ENCODE results near the gene PACRG. TPM values are rescaled to one million over a fixed set of nuclear protein-coding genes. Genes with fewer than 3 reads are reported as not detected.

Gene PACRG
- total RNA-seq, 6 donors from 2014 or later = 0.52 to 15.3 (median 3.1) TPM

DNA sequence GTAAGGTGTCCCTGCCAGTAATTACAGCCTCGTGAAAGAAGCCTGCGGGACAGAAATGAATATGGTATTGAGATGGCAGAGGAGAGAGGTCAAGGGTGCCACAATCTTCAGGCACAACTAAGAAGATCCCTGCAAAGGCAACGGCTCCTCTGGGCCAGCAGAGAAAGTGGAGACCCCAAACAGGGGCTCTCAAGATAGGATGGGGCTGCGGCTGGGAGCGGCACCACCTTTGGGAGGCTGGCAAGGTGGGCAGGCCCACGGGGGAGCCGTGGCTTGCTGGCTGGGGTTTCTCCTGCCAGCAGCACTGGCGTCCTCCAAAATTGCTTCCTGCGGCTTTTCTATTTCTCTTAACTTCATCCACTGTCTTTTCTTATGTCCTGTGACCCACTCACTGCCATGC is 503.1 kb downstream of the PACRG start:
- H3K36me3 ChIP-seq = no peaks in the 10 kb centered on the region
- H3K27ac ChIP-seq = peak overlapping the region in 3 of 4 donors; percentile 27 to 70 (median 47)
- no peaks in the 10 kb centered on the region for H3K9me3 ChIP-seq
- WGBS, 2 donors = 86% methylated on average over 6 to 9 of the region's 9 CpGs
- no peaks in the 10 kb centered on the region for H3K4me1 ChIP-seq
- H3K4me3 ChIP-seq = no peak overlapping the region
- no peaks in the 10 kb centered on the region for H3K27me3 ChIP-seq
- TF ChIP-seq POLR2AphosphoS5 (IDR thresholded peaks at IDR 0.05) (no peak), EP300 (IDR thresholded peaks at IDR 0.05) (no peak), POLR2A (IDR thresholded peaks at IDR 0.05) (no peak)
- TF ChIP-seq, protein P1, sequence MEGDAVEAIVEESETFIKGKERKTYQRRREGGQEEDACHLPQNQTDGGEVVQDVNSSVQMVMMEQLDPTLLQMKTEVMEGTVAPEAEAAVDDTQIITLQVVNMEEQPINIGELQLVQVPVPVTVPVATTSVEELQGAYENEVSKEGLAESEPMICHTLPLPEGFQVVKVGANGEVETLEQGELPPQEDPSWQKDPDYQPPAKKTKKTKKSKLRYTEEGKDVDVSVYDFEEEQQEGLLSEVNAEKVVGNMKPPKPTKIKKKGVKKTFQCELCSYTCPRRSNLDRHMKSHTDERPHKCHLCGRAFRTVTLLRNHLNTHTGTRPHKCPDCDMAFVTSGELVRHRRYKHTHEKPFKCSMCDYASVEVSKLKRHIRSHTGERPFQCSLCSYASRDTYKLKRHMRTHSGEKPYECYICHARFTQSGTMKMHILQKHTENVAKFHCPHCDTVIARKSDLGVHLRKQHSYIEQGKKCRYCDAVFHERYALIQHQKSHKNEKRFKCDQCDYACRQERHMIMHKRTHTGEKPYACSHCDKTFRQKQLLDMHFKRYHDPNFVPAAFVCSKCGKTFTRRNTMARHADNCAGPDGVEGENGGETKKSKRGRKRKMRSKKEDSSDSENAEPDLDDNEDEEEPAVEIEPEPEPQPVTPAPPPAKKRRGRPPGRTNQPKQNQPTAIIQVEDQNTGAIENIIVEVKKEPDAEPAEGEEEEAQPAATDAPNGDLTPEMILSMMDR (IDR thresholded peaks at IDR 0.05) = no peak
- DNase-seq (peak in 1 of 2 donors; percentile 41), ATAC-seq (ENCODE audit: low FRiP score in 2 of 2) (no peak)

DNA sequence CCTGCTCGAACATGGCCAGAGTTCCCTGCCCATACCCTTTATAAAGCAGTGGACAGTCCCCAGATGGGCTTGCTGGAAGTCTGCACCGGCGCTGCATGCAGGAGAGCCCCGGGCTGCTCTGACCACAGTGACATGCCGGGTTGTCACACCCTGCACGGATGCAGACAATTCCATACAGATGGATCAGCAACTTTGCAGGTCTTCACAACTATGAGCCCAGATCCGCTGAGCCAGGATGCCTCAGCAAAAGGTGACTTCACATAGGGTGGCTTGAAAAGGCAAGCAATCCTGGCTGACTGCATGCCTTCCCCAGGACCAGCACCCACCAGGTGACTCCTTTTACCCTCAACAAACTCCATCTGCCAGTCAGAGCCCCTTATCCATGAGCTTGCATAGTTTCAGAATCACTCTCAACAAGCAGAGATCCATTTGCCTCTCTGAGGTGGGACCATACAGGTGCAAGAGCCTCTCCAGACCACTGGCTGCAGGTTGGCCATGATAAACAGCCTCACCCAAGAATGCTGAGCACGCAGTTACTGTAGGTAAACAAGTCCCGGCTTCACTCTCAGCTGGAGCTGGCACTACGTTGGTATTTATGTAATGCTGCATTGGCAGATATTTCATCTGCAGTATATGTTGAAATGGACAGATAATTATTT is 503.7 kb downstream of the PACRG start:
- DNase-seq = peak; percentile 49 to 52
- Histone ChIP-seq H3K36me3 (no peaks in the 10 kb centered on the region), H3K9me3 (no peaks in the 10 kb centered on the region), H3K4me3 (no peak overlapping the region), H3K4me1 (no peaks in the 10 kb centered on the region), H3K27me3 (no peaks in the 10 kb centered on the region), H3K27ac (peak overlapping the region in 3 of 4 donors; percentile 27 to 70 (median 47))
- peak; percentile 53 to 75 for ATAC-seq (ENCODE audit: low FRiP score in 2 of 2)
- 61 to 78% methylated on average over 6 to 10 of the region's 10 CpGs for WGBS, 2 donors
- TF ChIP-seq EP300 (IDR thresholded peaks at IDR 0.05) (no peak), POLR2AphosphoS5 (IDR thresholded peaks at IDR 0.05) (no peak)
- TF ChIP-seq, protein P1 (IDR thresholded peaks at IDR 0.05) = no peak

DNA sequence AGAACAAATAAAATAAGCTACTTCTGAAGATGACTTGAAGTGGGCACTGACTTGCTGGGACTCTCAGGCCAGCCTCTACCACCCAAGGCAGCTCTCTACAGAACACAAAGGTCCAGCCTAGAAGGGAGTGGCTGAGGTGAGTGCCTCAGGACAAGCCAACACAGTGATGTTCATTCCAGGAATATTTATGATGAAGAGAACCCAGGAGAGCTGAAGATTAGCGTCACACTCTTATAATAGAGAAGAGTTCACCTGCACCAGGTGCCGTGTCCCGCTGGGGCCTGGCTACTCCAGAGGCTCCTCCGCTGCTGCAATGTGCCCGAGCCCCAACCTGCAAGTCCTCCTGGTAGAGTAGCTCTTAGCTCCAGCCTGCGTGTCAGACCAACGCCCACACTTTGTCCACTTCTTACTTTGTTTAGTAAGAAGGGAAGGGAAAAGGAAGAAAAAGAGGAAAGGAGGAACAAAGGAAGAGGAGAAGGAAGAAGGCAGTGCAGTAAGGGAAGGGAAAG is 504.3 kb downstream of the PACRG start:
- Histone ChIP-seq H3K4me3 (no peak overlapping the region), H3K27ac (peak overlapping the region; percentile 44 to 73 (median 54)), H3K36me3 (no peaks in the 10 kb centered on the region), H3K9me3 (no peaks in the 10 kb centered on the region), H3K4me1 (no peaks in the 10 kb centered on the region), H3K27me3 (no peaks in the 10 kb centered on the region)
- 65 to 68% methylated on average over 7 of the region's 7 CpGs for WGBS, 2 donors
- ATAC-seq (ENCODE audit: low FRiP score in 2 of 2) = peak; percentile 57 to 90
- peak; percentile 55 to 56 for DNase-seq
- TF ChIP-seq POLR2A (IDR thresholded peaks at IDR 0.05) = peak in 1 of 4 donors; percentile 20
- TF ChIP-seq, protein P1 (IDR thresholded peaks at IDR 0.05) = no peak
- peak in 1 of 4 donors; percentile 31 for TF ChIP-seq EP300 (IDR thresholded peaks at IDR 0.05)

DNA sequence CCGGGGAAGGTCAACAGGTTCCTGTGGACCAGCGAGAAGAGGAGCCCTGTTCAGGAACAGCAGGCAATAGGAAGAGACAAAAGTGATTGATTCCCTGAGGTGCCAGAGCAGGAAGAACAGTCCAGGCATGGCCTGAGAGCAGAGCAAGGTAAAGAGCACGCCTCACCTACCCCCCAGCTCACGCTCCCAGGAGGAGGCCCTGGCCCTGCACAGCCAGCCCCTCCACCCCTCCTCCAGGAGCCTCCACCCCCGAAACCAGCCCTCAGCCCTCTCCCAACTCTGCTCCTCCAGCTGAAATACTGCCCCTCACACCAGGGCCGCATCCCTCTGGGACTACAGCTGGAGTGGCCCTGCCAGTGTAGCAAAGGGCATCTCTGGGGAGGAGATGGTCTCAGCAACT is 504.9 kb downstream of the PACRG start:
- Histone ChIP-seq H3K27ac (peak overlapping the region; percentile 44 to 73 (median 54)), H3K4me3 (no peak overlapping the region), H3K36me3 (no peaks in the 10 kb centered on the region), H3K9me3 (no peaks in the 10 kb centered on the region), H3K27me3 (no peaks in the 10 kb centered on the region), H3K4me1 (no peaks in the 10 kb centered on the region)
- WGBS, 2 donors = 85 to 86% methylated on average over 3 to 6 of the region's 6 CpGs
- peak in 1 of 2 donors; percentile 20 for ATAC-seq (ENCODE audit: low FRiP score in 2 of 2)
- DNase-seq = no peak
- TF ChIP-seq EP300 (IDR thresholded peaks at IDR 0.05) = no peak
- TF ChIP-seq, protein P1 (IDR thresholded peaks at IDR 0.05) = no peak
- no peak for TF ChIP-seq POLR2A (IDR thresholded peaks at IDR 0.05)
- no peak for TF ChIP-seq POLR2AphosphoS5 (IDR thresholded peaks at IDR 0.05)

DNA sequence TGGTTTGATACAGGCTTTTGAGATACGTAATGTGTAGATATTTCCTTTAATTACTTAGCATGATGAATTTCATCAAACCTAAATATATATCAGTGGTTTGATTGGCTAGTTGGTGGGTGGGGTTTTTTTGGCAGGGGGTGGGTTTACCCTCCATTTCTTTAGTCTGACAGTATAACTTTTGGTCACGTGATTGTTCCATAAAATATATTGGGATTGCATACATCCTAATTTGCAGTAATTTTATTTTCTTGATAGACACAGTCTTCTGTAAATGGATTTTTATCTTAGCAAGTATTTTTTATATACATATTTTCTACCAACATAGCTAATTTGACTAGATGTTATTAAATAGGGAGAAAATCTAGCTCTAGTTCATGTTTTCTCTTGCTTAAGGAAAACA is 509.3 kb downstream of the PACRG start:
- H3K9me3 ChIP-seq = no peaks in the 10 kb centered on the region
- TF ChIP-seq POLR2AphosphoS5 (IDR thresholded peaks at IDR 0.05) = no peak
- TF ChIP-seq EP300 (IDR thresholded peaks at IDR 0.05) = no peak
- TF ChIP-seq POLR2A (IDR thresholded peaks at IDR 0.05) = no peak
- TF ChIP-seq, protein P1 (IDR thresholded peaks at IDR 0.05) = no peak
- no peak for ATAC-seq (ENCODE audit: low FRiP score in 2 of 2)
- H3K4me3 ChIP-seq = no peak overlapping the region
- no peak overlapping the region for H3K27ac ChIP-seq
- no peaks in the 10 kb centered on the region for H3K4me1 ChIP-seq
- WGBS, 2 donors = 90 to 96% methylated on average over 2 of the region's 2 CpGs
- no peaks in the 10 kb centered on the region for H3K27me3 ChIP-seq
- no peak for DNase-seq
- H3K36me3 ChIP-seq = no peaks in the 10 kb centered on the region

All from upper lobe of left lung (tissue), 6 donors.